HEK293 (cell line): ENCODE measurements around the gene BBOX1.

Source experiments
- CTCF ChIA-PET: fragments of 350-600 bp; formaldehyde crosslinking; extraction: SDS; loops from one replicate; lab custom pipeline; 2021; ENCODE audit warnings: antibody characterized with exemption; lab: Yijun Ruan, JAX
- POLR2A ChIA-PET: fragments of 300-600 bp; formaldehyde crosslinking; extraction: SDS; loops from one replicate; lab custom pipeline; 2020; ENCODE audit warnings: antibody characterized with exemption, inconsistent platforms; lab: Yijun Ruan, JAX
- H3K27ac ChIP-seq: fragments of 200-500 bp; sonication (Bioruptor generic); 2 replicates; pipeline ENCODE4 v1.5.1; 2014; ENCODE audit warnings: low read depth, low read length, control low read depth, inconsistent platforms; ENCODE audit errors: extremely low read depth
- H3K36me3 ChIP-seq, 2 experiments: fragments of 200-500 bp in 1 of 2; sonication (Bioruptor generic) in 1 of 2; 1 replicate in 1 of 2; 2 replicates in 1 of 2; pipeline ENCODE4 v1.5.1; 2014 to 2017; ENCODE audit warnings: inconsistent platforms in 2 of 2, low read length in 2 of 2; ENCODE audit not compliant: control insufficient read depth in 2 of 2, insufficient read depth in 1 of 2
- H3K4me1 ChIP-seq: fragments of 200-500 bp; sonication (Bioruptor generic); 2 replicates; pipeline ENCODE4 v1.5.1; 2014; ENCODE audit warnings: mild to moderate bottlenecking, low read length, inconsistent platforms; ENCODE audit not compliant: control insufficient read depth, insufficient read depth
- H3K4me3 ChIP-seq: 2 replicates; pipeline ENCODE4 v1.5.1; 2011; ENCODE audit warnings: low read depth, mild to moderate bottlenecking, control low read depth, low read length, moderate library complexity
- H3K9me3 ChIP-seq: fragments of 200-500 bp; sonication (Bioruptor generic); 2 replicates; pipeline ENCODE4 v1.5.1; 2014; ENCODE audit warnings: low read depth, low read length, inconsistent platforms; ENCODE audit not compliant: control insufficient read depth, insufficient read depth
- KLF8 ChIP-seq: fragments of 450-650 bp; formaldehyde crosslinking; IDR thresholded peaks from 2 replicates; pipeline ENCODE4 v1.5.1; 2016; ENCODE audit warnings: missing biosample characterization, missing genetic modification characterization
- KLF9 ChIP-seq: fragments of 450-650 bp; formaldehyde crosslinking; IDR thresholded peaks from 2 replicates; pipeline ENCODE4 v1.5.1; 2016; ENCODE audit warnings: missing biosample characterization, missing genetic modification characterization, low read depth
- MZF1 ChIP-seq: fragments of 450-650 bp; formaldehyde crosslinking; IDR thresholded peaks from 2 replicates; pipeline ENCODE4 v1.5.1; 2017; ENCODE audit warnings: missing biosample characterization, missing genetic modification characterization, borderline replicate concordance
- SP2 ChIP-seq: fragments of 450-650 bp; formaldehyde crosslinking; IDR thresholded peaks from 2 replicates; pipeline ENCODE4 v1.5.1; 2016; ENCODE audit warnings: missing biosample characterization, missing genetic modification characterization
- ZBTB7A ChIP-seq: fragments of 450-650 bp; formaldehyde crosslinking; IDR thresholded peaks from 2 replicates; pipeline ENCODE4 v1.5.1; 2016; ENCODE audit warnings: low read depth, missing biosample characterization, missing genetic modification characterization
- ZBTB8A ChIP-seq: fragments of 450-650 bp; formaldehyde crosslinking; IDR thresholded peaks from 2 replicates; pipeline ENCODE4 v1.5.1; 2016; ENCODE audit warnings: missing biosample characterization, missing genetic modification characterization
- ZIC2 ChIP-seq: fragments of 450-650 bp; formaldehyde crosslinking; IDR thresholded peaks from 2 replicates; pipeline ENCODE4 v1.5.1; 2016; ENCODE audit warnings: missing biosample characterization, missing genetic modification characterization
- ZNF169 ChIP-seq: fragments of 450-650 bp; formaldehyde crosslinking; IDR thresholded peaks from 2 replicates; pipeline ENCODE4 v1.5.1; 2016; ENCODE audit warnings: missing biosample characterization, missing genetic modification characterization
- ZNF335 ChIP-seq: fragments of 450-650 bp; formaldehyde crosslinking; conservative IDR thresholded peaks from 2 replicates; pipeline ENCODE4 v1.5.1; 2016; ENCODE audit warnings: missing biosample characterization, missing genetic modification characterization
- ZNF423 ChIP-seq: fragments of 450-650 bp; formaldehyde crosslinking; IDR thresholded peaks from 2 replicates; pipeline ENCODE4 v1.5.1; 2016; ENCODE audit warnings: missing biosample characterization, missing genetic modification characterization
- ZNF664 ChIP-seq: fragments of 450-650 bp; formaldehyde crosslinking; IDR thresholded peaks from 2 replicates; pipeline ENCODE4 v1.5.1; 2016; ENCODE audit warnings: missing biosample characterization, missing genetic modification characterization
- ZXDB ChIP-seq: fragments of 450-650 bp; formaldehyde crosslinking; IDR thresholded peaks from 2 replicates; pipeline ENCODE4 v1.5.1; 2016; ENCODE audit warnings: missing biosample characterization, missing genetic modification characterization
- TF ChIP-seq, protein P1 (sequence below): fragments of 450-650 bp; formaldehyde crosslinking; IDR thresholded peaks from 2 replicates; pipeline ENCODE4; 2016; ENCODE audit warnings: missing biosample characterization, missing genetic modification characterization
- TF ChIP-seq, protein P2 (sequence below): fragments of 450-650 bp; formaldehyde crosslinking; IDR thresholded peaks from 2 replicates; pipeline ENCODE4 v1.5.1; 2016; ENCODE audit warnings: missing biosample characterization, missing genetic modification characterization
- TF ChIP-seq, protein P3 (sequence below): fragments of 450-650 bp; formaldehyde crosslinking; IDR thresholded peaks from 2 replicates; pipeline ENCODE4 v1.5.1; 2017; ENCODE audit warnings: missing biosample characterization, missing genetic modification characterization
- TF ChIP-seq, protein P4 (sequence below): fragments of 450-650 bp; formaldehyde crosslinking; IDR thresholded peaks from 2 replicates; pipeline ENCODE4 v1.5.1; 2016; ENCODE audit warnings: missing biosample characterization, missing genetic modification characterization
- TF ChIP-seq, protein P5 (sequence below): fragments of 450-650 bp; formaldehyde crosslinking; IDR thresholded peaks from 2 replicates; pipeline ENCODE4 v1.5.1; 2017; ENCODE audit warnings: missing biosample characterization, missing genetic modification characterization
- TF ChIP-seq, protein P6 (sequence below): fragments of 450-650 bp; formaldehyde crosslinking; IDR thresholded peaks from 2 replicates; pipeline ENCODE4 v1.5.1; 2016; ENCODE audit warnings: missing biosample characterization, missing genetic modification characterization
- TF ChIP-seq, protein P7 (sequence below): fragments of 450-650 bp; formaldehyde crosslinking; IDR thresholded peaks from 2 replicates; pipeline ENCODE4 v1.5.1; 2017; ENCODE audit warnings: missing biosample characterization, missing genetic modification characterization
- TF ChIP-seq, protein P8 (sequence below): fragments of 450-650 bp; formaldehyde crosslinking; IDR thresholded peaks from 2 replicates; pipeline ENCODE4 v1.5.1; 2016; ENCODE audit warnings: missing biosample characterization, missing genetic modification characterization, low read depth

Gene BBOX1

DNA sequence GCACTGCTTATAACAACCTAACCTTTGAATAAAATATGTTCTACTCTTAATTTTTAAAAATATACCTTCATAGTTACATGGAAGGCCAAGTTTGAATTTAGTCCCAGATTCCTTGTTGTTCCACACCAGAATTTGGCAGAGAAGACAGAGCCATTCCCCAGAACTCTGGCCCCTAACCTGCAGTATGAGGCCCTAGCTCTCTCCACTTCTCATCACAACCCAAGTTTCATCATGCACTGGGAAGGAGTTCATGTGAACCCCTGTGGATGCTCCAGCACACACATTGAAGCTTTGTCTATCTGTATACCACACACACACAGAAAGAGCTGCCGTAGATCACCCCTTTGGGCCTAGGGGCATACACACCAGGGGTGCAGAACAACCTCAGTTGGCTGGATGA is 10.6 kb upstream of the BBOX1 start:
- TF ChIP-seq KLF9 (tag by site-specific recombination) (no peak), MZF1 (tag by site-specific recombination) (no peak), ZBTB7A (tag by site-specific recombination) (no peak), ZNF664 (tag by site-specific recombination) (no peak), ZNF335 (tag by site-specific recombination) (no peak), ZNF169 (tag by site-specific recombination) (no peak), ZBTB8A (tag by site-specific recombination) (no peak), ZNF423 (no peak), SP2 (tag by site-specific recombination) (no peak), KLF8 (tag by site-specific recombination) (no peak), ZIC2 (tag by site-specific recombination) (no peak), ZXDB (tag by site-specific recombination) (no peak)
- TF ChIP-seq, protein P1, sequence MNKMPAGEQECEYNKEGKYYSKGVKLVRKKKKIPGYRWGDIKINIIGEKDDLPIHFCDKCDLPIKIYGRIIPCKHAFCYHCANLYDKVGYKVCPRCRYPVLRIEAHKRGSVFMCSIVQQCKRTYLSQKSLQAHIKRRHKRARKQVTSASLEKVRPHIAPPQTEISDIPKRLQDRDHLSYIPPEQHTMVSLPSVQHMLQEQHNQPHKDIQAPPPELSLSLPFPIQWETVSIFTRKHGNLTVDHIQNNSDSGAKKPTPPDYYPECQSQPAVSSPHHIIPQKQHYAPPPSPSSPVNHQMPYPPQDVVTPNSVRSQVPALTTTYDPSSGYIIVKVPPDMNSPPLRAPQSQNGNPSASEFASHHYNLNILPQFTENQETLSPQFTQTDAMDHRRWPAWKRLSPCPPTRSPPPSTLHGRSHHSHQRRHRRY (tag by site-specific recombination): no peak
- TF ChIP-seq, protein P2, sequence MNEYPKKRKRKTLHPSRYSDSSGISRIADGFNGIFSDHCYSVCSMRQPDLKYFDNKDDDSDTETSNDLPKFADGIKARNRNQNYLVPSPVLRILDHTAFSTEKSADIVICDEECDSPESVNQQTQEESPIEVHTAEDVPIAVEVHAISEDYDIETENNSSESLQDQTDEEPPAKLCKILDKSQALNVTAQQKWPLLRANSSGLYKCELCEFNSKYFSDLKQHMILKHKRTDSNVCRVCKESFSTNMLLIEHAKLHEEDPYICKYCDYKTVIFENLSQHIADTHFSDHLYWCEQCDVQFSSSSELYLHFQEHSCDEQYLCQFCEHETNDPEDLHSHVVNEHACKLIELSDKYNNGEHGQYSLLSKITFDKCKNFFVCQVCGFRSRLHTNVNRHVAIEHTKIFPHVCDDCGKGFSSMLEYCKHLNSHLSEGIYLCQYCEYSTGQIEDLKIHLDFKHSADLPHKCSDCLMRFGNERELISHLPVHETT (tag by site-specific recombination): no peak
- TF ChIP-seq, protein P3, sequence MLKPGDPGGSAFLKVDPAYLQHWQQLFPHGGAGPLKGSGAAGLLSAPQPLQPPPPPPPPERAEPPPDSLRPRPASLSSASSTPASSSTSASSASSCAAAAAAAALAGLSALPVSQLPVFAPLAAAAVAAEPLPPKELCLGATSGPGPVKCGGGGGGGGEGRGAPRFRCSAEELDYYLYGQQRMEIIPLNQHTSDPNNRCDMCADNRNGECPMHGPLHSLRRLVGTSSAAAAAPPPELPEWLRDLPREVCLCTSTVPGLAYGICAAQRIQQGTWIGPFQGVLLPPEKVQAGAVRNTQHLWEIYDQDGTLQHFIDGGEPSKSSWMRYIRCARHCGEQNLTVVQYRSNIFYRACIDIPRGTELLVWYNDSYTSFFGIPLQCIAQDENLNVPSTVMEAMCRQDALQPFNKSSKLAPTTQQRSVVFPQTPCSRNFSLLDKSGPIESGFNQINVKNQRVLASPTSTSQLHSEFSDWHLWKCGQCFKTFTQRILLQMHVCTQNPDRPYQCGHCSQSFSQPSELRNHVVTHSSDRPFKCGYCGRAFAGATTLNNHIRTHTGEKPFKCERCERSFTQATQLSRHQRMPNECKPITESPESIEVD: no peak
- TF ChIP-seq, protein P4, sequence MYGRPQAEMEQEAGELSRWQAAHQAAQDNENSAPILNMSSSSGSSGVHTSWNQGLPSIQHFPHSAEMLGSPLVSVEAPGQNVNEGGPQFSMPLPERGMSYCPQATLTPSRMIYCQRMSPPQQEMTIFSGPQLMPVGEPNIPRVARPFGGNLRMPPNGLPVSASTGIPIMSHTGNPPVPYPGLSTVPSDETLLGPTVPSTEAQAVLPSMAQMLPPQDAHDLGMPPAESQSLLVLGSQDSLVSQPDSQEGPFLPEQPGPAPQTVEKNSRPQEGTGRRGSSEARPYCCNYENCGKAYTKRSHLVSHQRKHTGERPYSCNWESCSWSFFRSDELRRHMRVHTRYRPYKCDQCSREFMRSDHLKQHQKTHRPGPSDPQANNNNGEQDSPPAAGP (tag by site-specific recombination): no peak
- TF ChIP-seq, protein P5, sequence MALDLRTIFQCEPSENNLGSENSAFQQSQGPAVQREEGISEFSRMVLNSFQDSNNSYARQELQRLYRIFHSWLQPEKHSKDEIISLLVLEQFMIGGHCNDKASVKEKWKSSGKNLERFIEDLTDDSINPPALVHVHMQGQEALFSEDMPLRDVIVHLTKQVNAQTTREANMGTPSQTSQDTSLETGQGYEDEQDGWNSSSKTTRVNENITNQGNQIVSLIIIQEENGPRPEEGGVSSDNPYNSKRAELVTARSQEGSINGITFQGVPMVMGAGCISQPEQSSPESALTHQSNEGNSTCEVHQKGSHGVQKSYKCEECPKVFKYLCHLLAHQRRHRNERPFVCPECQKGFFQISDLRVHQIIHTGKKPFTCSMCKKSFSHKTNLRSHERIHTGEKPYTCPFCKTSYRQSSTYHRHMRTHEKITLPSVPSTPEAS (tag by site-specific recombination): no peak
- TF ChIP-seq, protein P6, sequence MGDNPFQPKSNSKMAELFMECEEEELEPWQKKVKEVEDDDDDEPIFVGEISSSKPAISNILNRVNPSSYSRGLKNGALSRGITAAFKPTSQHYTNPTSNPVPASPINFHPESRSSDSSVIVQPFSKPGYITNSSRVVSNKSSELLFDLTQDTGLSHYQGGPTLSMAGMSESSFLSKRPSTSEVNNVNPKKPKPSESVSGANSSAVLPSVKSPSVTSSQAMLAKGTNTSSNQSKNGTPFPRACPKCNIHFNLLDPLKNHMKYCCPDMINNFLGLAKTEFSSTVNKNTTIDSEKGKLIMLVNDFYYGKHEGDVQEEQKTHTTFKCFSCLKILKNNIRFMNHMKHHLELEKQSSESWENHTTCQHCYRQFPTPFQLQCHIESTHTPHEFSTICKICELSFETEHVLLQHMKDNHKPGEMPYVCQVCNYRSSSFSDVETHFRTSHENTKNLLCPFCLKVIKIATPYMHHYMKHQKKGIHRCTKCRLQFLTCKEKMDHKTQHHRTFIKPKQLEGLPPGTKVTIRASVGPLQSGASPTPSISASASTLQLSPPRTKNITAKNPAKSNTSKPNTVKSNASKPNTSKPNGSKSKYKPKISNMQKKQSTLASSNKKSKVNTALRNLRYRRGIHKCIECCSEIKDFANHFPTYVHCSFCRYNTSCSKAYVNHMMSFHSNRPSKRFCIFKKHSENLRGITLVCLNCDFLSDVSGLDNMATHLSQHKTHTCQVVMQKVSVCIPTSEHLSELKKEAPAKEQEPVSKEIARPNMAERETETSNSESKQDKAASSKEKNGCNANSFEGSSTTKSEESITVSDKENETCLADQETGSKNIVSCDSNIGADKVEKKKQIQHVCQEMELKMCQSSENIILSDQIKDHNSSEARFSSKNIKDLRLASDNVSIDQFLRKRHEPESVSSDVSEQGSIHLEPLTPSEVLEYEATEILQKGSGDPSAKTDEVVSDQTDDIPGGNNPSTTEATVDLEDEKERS (tag by site-specific recombination): no peak
- TF ChIP-seq, protein P7, sequence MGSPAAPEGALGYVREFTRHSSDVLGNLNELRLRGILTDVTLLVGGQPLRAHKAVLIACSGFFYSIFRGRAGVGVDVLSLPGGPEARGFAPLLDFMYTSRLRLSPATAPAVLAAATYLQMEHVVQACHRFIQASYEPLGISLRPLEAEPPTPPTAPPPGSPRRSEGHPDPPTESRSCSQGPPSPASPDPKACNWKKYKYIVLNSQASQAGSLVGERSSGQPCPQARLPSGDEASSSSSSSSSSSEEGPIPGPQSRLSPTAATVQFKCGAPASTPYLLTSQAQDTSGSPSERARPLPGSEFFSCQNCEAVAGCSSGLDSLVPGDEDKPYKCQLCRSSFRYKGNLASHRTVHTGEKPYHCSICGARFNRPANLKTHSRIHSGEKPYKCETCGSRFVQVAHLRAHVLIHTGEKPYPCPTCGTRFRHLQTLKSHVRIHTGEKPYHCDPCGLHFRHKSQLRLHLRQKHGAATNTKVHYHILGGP (tag by site-specific recombination): no peak
- TF ChIP-seq, protein P8, sequence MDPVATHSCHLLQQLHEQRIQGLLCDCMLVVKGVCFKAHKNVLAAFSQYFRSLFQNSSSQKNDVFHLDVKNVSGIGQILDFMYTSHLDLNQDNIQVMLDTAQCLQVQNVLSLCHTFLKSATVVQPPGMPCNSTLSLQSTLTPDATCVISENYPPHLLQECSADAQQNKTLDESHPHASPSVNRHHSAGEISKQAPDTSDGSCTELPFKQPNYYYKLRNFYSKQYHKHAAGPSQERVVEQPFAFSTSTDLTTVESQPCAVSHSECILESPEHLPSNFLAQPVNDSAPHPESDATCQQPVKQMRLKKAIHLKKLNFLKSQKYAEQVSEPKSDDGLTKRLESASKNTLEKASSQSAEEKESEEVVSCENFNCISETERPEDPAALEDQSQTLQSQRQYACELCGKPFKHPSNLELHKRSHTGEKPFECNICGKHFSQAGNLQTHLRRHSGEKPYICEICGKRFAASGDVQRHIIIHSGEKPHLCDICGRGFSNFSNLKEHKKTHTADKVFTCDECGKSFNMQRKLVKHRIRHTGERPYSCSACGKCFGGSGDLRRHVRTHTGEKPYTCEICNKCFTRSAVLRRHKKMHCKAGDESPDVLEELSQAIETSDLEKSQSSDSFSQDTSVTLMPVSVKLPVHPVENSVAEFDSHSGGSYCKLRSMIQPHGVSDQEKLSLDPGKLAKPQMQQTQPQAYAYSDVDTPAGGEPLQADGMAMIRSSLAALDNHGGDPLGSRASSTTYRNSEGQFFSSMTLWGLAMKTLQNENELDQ (tag by site-specific recombination): no peak
- no peaks in the 10 kb centered on the region for H3K36me3 ChIP-seq
- H3K4me1 ChIP-seq: no peaks in the 10 kb centered on the region
- no peaks in the 10 kb centered on the region for H3K9me3 ChIP-seq
- ChIA-PET CTCF (interaction anchor here (0.7 to 1.4 kb wide), 2 partner anchors 112 to 129 kb away, joined by 3 to 4 read pairs; no protein-coding TSS in a partner anchor), POLR2A (no interaction called here)
- H3K27ac ChIP-seq: no peak overlapping the region
- no peak overlapping the region for H3K4me3 ChIP-seq
